Measurements from ENCODE around the gene TUBA1C. TPM values are rescaled to one million over a fixed set of nuclear protein-coding genes. Genes with fewer than 3 reads are reported as not detected.

Gene TUBA1C
- total RNA-seq, 4 donors from 2014 or later: 122 to 210 (median 131) TPM

DNA sequence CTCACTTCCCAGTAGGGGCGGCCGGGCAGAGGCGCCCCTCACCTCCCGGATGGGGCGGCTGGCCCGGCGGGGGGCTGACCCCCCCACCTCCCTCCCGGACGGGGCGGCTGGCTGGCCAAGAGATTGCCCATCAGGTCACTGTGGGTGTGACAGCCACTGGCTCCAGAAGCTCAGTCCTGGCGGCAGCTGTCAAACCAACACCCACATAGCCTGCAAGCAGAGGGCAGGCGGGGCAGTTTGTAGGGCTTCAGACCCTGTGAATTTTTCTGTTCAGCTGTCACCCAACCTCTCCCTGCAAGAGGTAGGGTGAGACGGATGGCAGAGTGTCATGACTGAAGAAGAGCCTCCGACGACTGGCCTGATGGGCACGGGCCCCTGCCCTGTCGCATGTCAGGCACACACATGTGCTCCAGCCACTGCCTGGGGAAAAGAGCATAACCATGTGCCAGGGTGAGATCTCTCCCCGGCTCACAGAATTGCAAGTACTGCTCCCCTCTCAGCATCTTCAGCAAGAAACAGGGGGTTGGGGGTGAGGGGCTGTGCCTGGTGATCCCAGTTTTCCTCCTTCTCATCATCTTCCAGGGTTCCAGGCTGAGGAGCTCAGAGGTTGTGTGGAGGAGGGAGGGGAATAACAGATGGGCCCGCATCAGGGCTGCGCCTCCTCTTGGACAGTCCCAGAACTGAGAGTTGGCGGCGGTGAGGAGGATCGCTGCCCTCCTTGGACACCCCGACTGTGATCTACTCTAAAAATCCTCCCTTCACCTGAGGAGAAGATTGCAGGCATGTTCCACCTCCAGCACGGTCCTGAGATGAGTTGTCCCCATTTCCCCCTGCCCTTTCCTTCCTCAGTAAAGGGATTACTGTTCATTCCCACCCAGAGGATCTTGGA is 18.9 kb downstream of the TUBA1C start:
- Histone ChIP-seq H3K9me3 (peaks cover 0 to 3% (median 0%) of the 10 kb centered on the region in 3 donors), H3K4me1 (no peaks in the 10 kb centered on the region), H3K27ac (no peak overlapping the region), H3K4me3 (no peak overlapping the region), H3K27me3 (peaks cover 47% of the 10 kb centered on the region), H3K36me3 (no peaks in the 10 kb centered on the region)
- WGBS, 2 donors (ENCODE audit: low coverage in 1 of 2): 65 to 71% methylated on average over 4 to 7 of the region's 25 CpGs
- no peak for ATAC-seq
- no peak for TF ChIP-seq POLR2AphosphoS5 (IDR thresholded peaks at IDR 0.05)
- TF ChIP-seq, protein P1, sequence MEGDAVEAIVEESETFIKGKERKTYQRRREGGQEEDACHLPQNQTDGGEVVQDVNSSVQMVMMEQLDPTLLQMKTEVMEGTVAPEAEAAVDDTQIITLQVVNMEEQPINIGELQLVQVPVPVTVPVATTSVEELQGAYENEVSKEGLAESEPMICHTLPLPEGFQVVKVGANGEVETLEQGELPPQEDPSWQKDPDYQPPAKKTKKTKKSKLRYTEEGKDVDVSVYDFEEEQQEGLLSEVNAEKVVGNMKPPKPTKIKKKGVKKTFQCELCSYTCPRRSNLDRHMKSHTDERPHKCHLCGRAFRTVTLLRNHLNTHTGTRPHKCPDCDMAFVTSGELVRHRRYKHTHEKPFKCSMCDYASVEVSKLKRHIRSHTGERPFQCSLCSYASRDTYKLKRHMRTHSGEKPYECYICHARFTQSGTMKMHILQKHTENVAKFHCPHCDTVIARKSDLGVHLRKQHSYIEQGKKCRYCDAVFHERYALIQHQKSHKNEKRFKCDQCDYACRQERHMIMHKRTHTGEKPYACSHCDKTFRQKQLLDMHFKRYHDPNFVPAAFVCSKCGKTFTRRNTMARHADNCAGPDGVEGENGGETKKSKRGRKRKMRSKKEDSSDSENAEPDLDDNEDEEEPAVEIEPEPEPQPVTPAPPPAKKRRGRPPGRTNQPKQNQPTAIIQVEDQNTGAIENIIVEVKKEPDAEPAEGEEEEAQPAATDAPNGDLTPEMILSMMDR (IDR thresholded peaks at IDR 0.05): no peak
- TF ChIP-seq EP300 (IDR thresholded peaks at IDR 0.05): no peak
- TF ChIP-seq POLR2A (IDR thresholded peaks at IDR 0.05): no peak

DNA sequence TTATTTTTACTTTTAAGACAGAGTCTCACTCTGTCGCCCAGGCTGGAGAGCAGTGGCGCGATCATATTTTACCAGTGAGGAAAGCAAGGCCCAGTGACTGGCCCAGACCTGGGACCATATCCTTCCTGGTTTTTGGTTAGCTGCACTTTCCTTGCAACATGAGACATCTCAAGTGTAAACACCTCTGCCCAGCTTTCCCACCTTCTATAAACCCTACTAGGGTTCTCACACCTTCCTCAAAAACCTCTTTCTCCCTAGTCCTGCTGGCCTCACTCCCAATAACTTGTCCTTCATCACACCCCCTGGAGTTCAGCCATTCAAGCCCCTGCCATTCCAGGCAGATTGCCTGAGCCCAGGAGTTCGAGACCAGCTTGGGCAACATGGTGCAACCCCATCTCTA is 19.8 kb downstream of the TUBA1C start:
- peaks cover 54% of the 10 kb centered on the region for H3K27me3 ChIP-seq
- WGBS, 2 donors (ENCODE audit: low coverage in 1 of 2): 83 to 96% methylated on average over 3 of the region's 4 CpGs
- H3K4me3 ChIP-seq: no peak overlapping the region
- H3K36me3 ChIP-seq: no peaks in the 10 kb centered on the region
- H3K27ac ChIP-seq: no peak overlapping the region
- no peak for ATAC-seq
- TF ChIP-seq POLR2A (IDR thresholded peaks at IDR 0.05): no peak
- TF ChIP-seq POLR2AphosphoS5 (IDR thresholded peaks at IDR 0.05): no peak
- no peak for TF ChIP-seq EP300 (IDR thresholded peaks at IDR 0.05)
- TF ChIP-seq, protein P1 (IDR thresholded peaks at IDR 0.05): no peak
- H3K9me3 ChIP-seq: peaks cover 0 to 3% (median 0%) of the 10 kb centered on the region in 3 donors
- H3K4me1 ChIP-seq: no peaks in the 10 kb centered on the region

DNA sequence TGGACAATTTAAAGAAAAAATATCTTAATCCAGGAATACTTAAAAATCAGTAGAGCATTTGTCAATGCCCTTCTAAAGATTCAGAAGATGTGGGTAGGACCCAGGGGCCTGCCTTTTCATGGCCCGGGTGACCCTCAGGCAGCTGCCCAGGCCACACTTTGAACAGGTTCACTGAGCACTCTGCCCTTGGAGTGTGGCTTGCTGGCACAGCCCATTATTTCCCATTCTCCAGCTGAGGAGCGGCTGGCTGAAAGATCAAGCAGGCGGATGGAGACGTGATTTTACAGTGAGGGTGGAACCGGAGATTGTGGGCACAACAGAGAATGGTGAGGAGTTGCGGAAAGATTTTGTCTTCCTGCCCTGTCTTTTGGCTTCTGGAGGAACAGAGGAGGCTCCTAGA is 23.0 kb downstream of the TUBA1C start:
- no peak for ATAC-seq
- Histone ChIP-seq H3K27me3 (peaks cover 54% of the 10 kb centered on the region), H3K4me1 (peaks cover 0 to 3% (median 2%) of the 10 kb centered on the region in 3 donors), H3K27ac (no peak overlapping the region), H3K36me3 (no peaks in the 10 kb centered on the region), H3K4me3 (no peak overlapping the region), H3K9me3 (peaks cover 0 to 3% (median 0%) of the 10 kb centered on the region in 3 donors)
- TF ChIP-seq POLR2AphosphoS5 (IDR thresholded peaks at IDR 0.05) (no peak), EP300 (IDR thresholded peaks at IDR 0.05) (no peak), POLR2A (IDR thresholded peaks at IDR 0.05) (no peak)
- TF ChIP-seq, protein P1 (IDR thresholded peaks at IDR 0.05): no peak
- WGBS, 2 donors (ENCODE audit: low coverage in 1 of 2): 42 to 52% methylated on average over 2 to 6 of the region's 6 CpGs

DNA sequence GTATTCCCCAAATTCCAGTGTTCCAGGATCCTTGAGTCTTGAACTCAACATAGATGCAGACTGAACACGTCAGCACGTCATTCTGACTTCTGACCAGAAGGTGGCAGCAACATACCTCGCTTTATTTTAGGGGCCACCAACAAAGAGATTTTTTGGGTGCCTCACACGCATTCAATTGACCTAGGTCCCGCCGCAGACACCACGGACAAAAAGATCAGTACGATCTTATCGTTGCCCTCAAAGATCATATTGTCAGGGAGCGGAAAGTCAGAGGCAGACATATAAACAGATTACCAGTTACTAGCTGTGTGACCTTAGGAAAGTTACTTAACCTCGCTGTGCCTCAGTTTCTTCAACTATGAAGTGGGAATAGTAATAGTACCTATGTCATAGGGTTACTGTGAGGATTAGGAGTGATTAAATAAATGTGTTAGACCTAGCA is 23.6 kb downstream of the TUBA1C start:
- H3K27me3 ChIP-seq: peaks cover 53% of the 10 kb centered on the region
- no peak overlapping the region for H3K27ac ChIP-seq
- H3K36me3 ChIP-seq: no peaks in the 10 kb centered on the region
- H3K9me3 ChIP-seq: peaks cover 0 to 3% (median 0%) of the 10 kb centered on the region in 3 donors
- H3K4me1 ChIP-seq: peaks cover 0 to 9% (median 7%) of the 10 kb centered on the region in 3 donors
- H3K4me3 ChIP-seq: no peak overlapping the region
- WGBS, 2 donors (ENCODE audit: low coverage in 1 of 2): 13 to 17% methylated on average over 6 to 7 of the region's 11 CpGs
- peak; percentile 47 for ATAC-seq
- TF ChIP-seq EP300 (IDR thresholded peaks at IDR 0.05): no peak
- no peak for TF ChIP-seq POLR2AphosphoS5 (IDR thresholded peaks at IDR 0.05)
- TF ChIP-seq, protein P1 (IDR thresholded peaks at IDR 0.05): peak in 3 of 4 experiments; percentile 78 to 83 (median 82)
- TF ChIP-seq POLR2A (IDR thresholded peaks at IDR 0.05): no peak

All from gastroesophageal sphincter (tissue), 4 donors.